ENCODE measurements around the gene SH2D3A.
"Not testable (repeated sequence)": the region's sequence is repeated elsewhere in the genome, so short reads cannot be mapped to it uniquely, and the experiment has no call there.

SH2D3A gene

DNA sequence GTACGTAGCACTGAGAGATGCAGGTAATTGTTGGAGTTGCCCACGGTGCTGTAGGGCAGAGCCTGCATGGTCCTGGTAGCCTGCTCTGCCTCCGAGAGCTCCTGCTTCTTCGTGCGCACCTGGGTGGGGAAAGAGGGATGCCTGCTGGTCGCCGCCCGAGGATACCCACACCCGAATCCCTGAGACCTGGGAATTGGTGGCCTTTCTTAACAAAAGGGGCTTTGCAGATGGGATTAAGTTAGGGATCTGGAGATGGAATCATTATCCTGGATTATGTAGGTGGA, 56.2 kb downstream of the SH2D3A start:
- Histone ChIP-seq H3K4me2 (ENCODE audit: low read depth, low read length, poor library complexity, severe bottlenecking) (no peak overlapping the region), H3K4me3 (ENCODE audit: low read length, poor library complexity, severe bottlenecking) (no peak overlapping the region), H3K9me2 (replicated peaks; ENCODE audit: low read depth, low read length) (no peaks in the 10 kb centered on the region)

GRCh38 chr19:6710273-6711077, 56.8 kb downstream of the SH2D3A start:
- H3K4me1 ChIP-seq (ENCODE audit: insufficient read depth, low read length, poor library complexity, severe bottlenecking): no peaks in the 10 kb centered on the region
- no peak overlapping the region for H3K4me3 ChIP-seq (ENCODE audit: low read length, poor library complexity, severe bottlenecking)
- H2AFZ ChIP-seq (ENCODE audit: low read length): no peak overlapping the region
- no peaks in the 10 kb centered on the region for H3K36me3 ChIP-seq (ENCODE audit: insufficient read depth, low read length)
- H3F3A ChIP-seq (ENCODE audit: low read depth): no peaks in the 10 kb centered on the region
- H3K27me3 ChIP-seq (ENCODE audit: insufficient read depth, low read length, poor library complexity, severe bottlenecking): no peaks in the 10 kb centered on the region
- H3K9me2 ChIP-seq (replicated peaks; ENCODE audit: low read depth, low read length): no peaks in the 10 kb centered on the region
- no peaks in the 10 kb centered on the region for H3K79me2 ChIP-seq (ENCODE audit: insufficient read depth, low read length)
- no peaks in the 10 kb centered on the region for H4K20me1 ChIP-seq (ENCODE audit: insufficient read depth, low read length, poor library complexity, severe bottlenecking)
- no peaks in the 10 kb centered on the region for H3K9me3 ChIP-seq (ENCODE audit: insufficient read depth, low read depth, low read length)
- TF ChIP-seq, protein P1, sequence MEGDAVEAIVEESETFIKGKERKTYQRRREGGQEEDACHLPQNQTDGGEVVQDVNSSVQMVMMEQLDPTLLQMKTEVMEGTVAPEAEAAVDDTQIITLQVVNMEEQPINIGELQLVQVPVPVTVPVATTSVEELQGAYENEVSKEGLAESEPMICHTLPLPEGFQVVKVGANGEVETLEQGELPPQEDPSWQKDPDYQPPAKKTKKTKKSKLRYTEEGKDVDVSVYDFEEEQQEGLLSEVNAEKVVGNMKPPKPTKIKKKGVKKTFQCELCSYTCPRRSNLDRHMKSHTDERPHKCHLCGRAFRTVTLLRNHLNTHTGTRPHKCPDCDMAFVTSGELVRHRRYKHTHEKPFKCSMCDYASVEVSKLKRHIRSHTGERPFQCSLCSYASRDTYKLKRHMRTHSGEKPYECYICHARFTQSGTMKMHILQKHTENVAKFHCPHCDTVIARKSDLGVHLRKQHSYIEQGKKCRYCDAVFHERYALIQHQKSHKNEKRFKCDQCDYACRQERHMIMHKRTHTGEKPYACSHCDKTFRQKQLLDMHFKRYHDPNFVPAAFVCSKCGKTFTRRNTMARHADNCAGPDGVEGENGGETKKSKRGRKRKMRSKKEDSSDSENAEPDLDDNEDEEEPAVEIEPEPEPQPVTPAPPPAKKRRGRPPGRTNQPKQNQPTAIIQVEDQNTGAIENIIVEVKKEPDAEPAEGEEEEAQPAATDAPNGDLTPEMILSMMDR (conservative IDR thresholded peaks at IDR 0.05; ENCODE audit: low read length): no peak
- TF ChIP-seq EZH2phosphoT487 (IDR thresholded peaks at IDR 0.05; ENCODE audit: borderline replicate concordance): no peak
- H3K9ac ChIP-seq (ENCODE audit: low read depth, low read length, poor library complexity, severe bottlenecking): no peak overlapping the region
- no peak overlapping the region for H3K4me2 ChIP-seq (ENCODE audit: low read depth, low read length, poor library complexity, severe bottlenecking)

More for the DNA sequence above, 56.2 kb downstream of the SH2D3A start:
- Histone ChIP-seq H3K36me3 (ENCODE audit: insufficient read depth, low read length) (no peaks in the 10 kb centered on the region), H3K9ac (ENCODE audit: low read depth, low read length, poor library complexity, severe bottlenecking) (no peak overlapping the region), H3F3A (ENCODE audit: low read depth) (no peaks in the 10 kb centered on the region), H3K79me2 (ENCODE audit: insufficient read depth, low read length) (no peaks in the 10 kb centered on the region), H3K27me3 (ENCODE audit: insufficient read depth, low read length, poor library complexity, severe bottlenecking) (no peaks in the 10 kb centered on the region), H2AFZ (ENCODE audit: low read length) (no peak overlapping the region), H3K4me1 (ENCODE audit: insufficient read depth, low read length, poor library complexity, severe bottlenecking) (no peaks in the 10 kb centered on the region), H4K20me1 (ENCODE audit: insufficient read depth, low read length, poor library complexity, severe bottlenecking) (no peaks in the 10 kb centered on the region), H3K9me3 (ENCODE audit: insufficient read depth, low read depth, low read length) (no peaks in the 10 kb centered on the region)
- TF ChIP-seq, protein P1 (conservative IDR thresholded peaks at IDR 0.05; ENCODE audit: low read length): no peak
- no peak for TF ChIP-seq EZH2phosphoT487 (IDR thresholded peaks at IDR 0.05; ENCODE audit: borderline replicate concordance)

GRCh38 chr19:6709549-6709948, 57.7 kb downstream of the SH2D3A start:
- Histone ChIP-seq H3K4me1 (ENCODE audit: insufficient read depth, low read length, poor library complexity, severe bottlenecking) (no peaks in the 10 kb centered on the region), H3F3A (ENCODE audit: low read depth) (no peaks in the 10 kb centered on the region), H3K36me3 (ENCODE audit: insufficient read depth, low read length) (no peaks in the 10 kb centered on the region), H3K79me2 (ENCODE audit: insufficient read depth, low read length) (no peaks in the 10 kb centered on the region), H3K9me2 (replicated peaks; ENCODE audit: low read depth, low read length) (no peaks in the 10 kb centered on the region), H2AFZ (ENCODE audit: low read length) (no peak overlapping the region), H3K9ac (ENCODE audit: low read depth, low read length, poor library complexity, severe bottlenecking) (no peak overlapping the region), H3K27me3 (ENCODE audit: insufficient read depth, low read length, poor library complexity, severe bottlenecking) (no peaks in the 10 kb centered on the region), H4K20me1 (ENCODE audit: insufficient read depth, low read length, poor library complexity, severe bottlenecking) (no peaks in the 10 kb centered on the region), H3K4me3 (ENCODE audit: low read length, poor library complexity, severe bottlenecking) (no peak overlapping the region), H3K4me2 (ENCODE audit: low read depth, low read length, poor library complexity, severe bottlenecking) (no peak overlapping the region), H3K9me3 (ENCODE audit: insufficient read depth, low read depth, low read length) (no peaks in the 10 kb centered on the region)
- TF ChIP-seq, protein P1 (conservative IDR thresholded peaks at IDR 0.05; ENCODE audit: low read length): no peak
- no peak for TF ChIP-seq EZH2phosphoT487 (IDR thresholded peaks at IDR 0.05; ENCODE audit: borderline replicate concordance)

- H3K9me2 ChIP-seq (replicated peaks; ENCODE audit: low read depth, low read length); H3K4me2 ChIP-seq (ENCODE audit: low read depth, low read length, poor library complexity, severe bottlenecking); H4K20me1 ChIP-seq (ENCODE audit: insufficient read depth, low read length, poor library complexity, severe bottlenecking); H3K79me2 ChIP-seq (ENCODE audit: insufficient read depth, low read length); H3K9ac ChIP-seq (ENCODE audit: low read depth, low read length, poor library complexity, severe bottlenecking); H3K27me3 ChIP-seq (ENCODE audit: insufficient read depth, low read length, poor library complexity, severe bottlenecking); H3K4me1 ChIP-seq (ENCODE audit: insufficient read depth, low read length, poor library complexity, severe bottlenecking); H3K9me3 ChIP-seq (ENCODE audit: insufficient read depth, low read depth, low read length); H2AFZ ChIP-seq (ENCODE audit: low read length); H3K4me3 ChIP-seq (ENCODE audit: low read length, poor library complexity, severe bottlenecking); H3F3A ChIP-seq (ENCODE audit: low read depth); H3K36me3 ChIP-seq (ENCODE audit: insufficient read depth, low read length): not testable (repeated sequence)
Measured at GRCh38 chr19:6708913-6709312, 58.3 kb downstream of the SH2D3A start.
